DOHH2 (cell line): ENCODE measurements around the gene ODAD2.

Source experiments
- H3F3A ChIP-seq: fragments of 200-600 bp; sonication (generic), shearing (Covaris generic); 2 replicates; pipeline ENCODE4 v1.6.0; 2016; ENCODE audit warnings: antibody characterized with exemption, mild to moderate bottlenecking; ENCODE audit not compliant: control insufficient read depth, insufficient read depth
- H3K27ac ChIP-seq: fragments of 200-600 bp; sonication (generic); 2 replicates; pipeline ENCODE4 v1.5.1; 2014; ENCODE audit warnings: low read depth, mild to moderate bottlenecking, low read length, moderate library complexity
- H3K27me3 ChIP-seq: fragments of 200-600 bp; sonication (generic); 2 replicates; pipeline ENCODE4 v1.6.1; 2014; ENCODE audit warnings: mild to moderate bottlenecking, low read length, mixed read lengths; ENCODE audit not compliant: control insufficient read depth
- H3K36me3 ChIP-seq: fragments of 200-600 bp; sonication (generic); 2 replicates; pipeline ENCODE4 v1.6.1; 2014; ENCODE audit warnings: mild to moderate bottlenecking, low read length, moderate library complexity, mixed read lengths; ENCODE audit not compliant: control insufficient read depth
- H3K4me1 ChIP-seq: fragments of 200-600 bp; sonication (generic); 2 replicates; pipeline ENCODE4 v1.6.1; 2014; ENCODE audit warnings: mild to moderate bottlenecking, low read length, mixed read lengths; ENCODE audit not compliant: control insufficient read depth
- H3K4me2 ChIP-seq: fragments of 200-600 bp; sonication (generic); 2 replicates; pipeline ENCODE4 v1.6.0; 2014; ENCODE audit warnings: mild to moderate bottlenecking, low read length, moderate library complexity
- H3K4me3 ChIP-seq: fragments of 200-600 bp; sonication (generic); 2 replicates; pipeline ENCODE4 v1.5.1; 2014; ENCODE audit warnings: mild to moderate bottlenecking, low read length, mixed read lengths
- H3K79me2 ChIP-seq: fragments of 200-600 bp; sonication (generic); 2 replicates; pipeline ENCODE4 v1.6.1; 2014; ENCODE audit warnings: mild to moderate bottlenecking, low read length, mixed read lengths; ENCODE audit not compliant: control insufficient read depth
- H3K9me2 ChIP-seq: fragments of 200-600 bp; sonication (generic); replicated peaks from 2 replicates; pipeline ENCODE4 v1.6.1; 2014; ENCODE audit warnings: mild to moderate bottlenecking, low read length, mixed read lengths; ENCODE audit not compliant: control insufficient read depth
- H3K9me3 ChIP-seq: fragments of 200-600 bp; sonication (generic); 2 replicates; pipeline ENCODE4 v1.6.1; 2014; ENCODE audit warnings: antibody characterized with exemption, low read length, mixed read lengths; ENCODE audit not compliant: control insufficient read depth, insufficient read depth
- H4K20me1 ChIP-seq: fragments of 200-600 bp; sonication (generic); 2 replicates; pipeline ENCODE4 v1.6.0; 2014; ENCODE audit warnings: low read depth, mild to moderate bottlenecking, antibody characterized with exemption, low read length, moderate library complexity; ENCODE audit not compliant: control insufficient read depth, insufficient read depth
- EZH2phosphoT487 ChIP-seq: fragments of 200-600 bp; sonication (generic); IDR thresholded peaks from 2 replicates; pipeline ENCODE4 v1.6.1; 2017; ENCODE audit warnings: borderline replicate concordance, mild to moderate bottlenecking, antibody characterized with exemption, low read length, moderate library complexity, mixed read lengths
- TF ChIP-seq, protein P1 (sequence below): fragments of 200-600 bp; sonication (generic); IDR thresholded peaks from one replicate; pipeline ENCODE4 v1.5.1; 2014; ENCODE audit warnings: antibody characterized with exemption, mild to moderate bottlenecking, low read depth, low read length; ENCODE audit not compliant: poor library complexity, severe bottlenecking

ODAD2 gene

GRCh38 chr10:27861781-27862180 is 137.1 kb downstream of the ODAD2 start:
- H3F3A ChIP-seq = no peaks in the 10 kb centered on the region
- no peak overlapping the region for H3K4me2 ChIP-seq
- no peak overlapping the region for H3K27ac ChIP-seq
- H3K79me2 ChIP-seq = no peaks in the 10 kb centered on the region
- no peaks in the 10 kb centered on the region for H3K36me3 ChIP-seq
- H3K9me3 ChIP-seq = no peaks in the 10 kb centered on the region
- H4K20me1 ChIP-seq = no peaks in the 10 kb centered on the region
- H3K4me1 ChIP-seq = no peaks in the 10 kb centered on the region
- TF ChIP-seq, protein P1, sequence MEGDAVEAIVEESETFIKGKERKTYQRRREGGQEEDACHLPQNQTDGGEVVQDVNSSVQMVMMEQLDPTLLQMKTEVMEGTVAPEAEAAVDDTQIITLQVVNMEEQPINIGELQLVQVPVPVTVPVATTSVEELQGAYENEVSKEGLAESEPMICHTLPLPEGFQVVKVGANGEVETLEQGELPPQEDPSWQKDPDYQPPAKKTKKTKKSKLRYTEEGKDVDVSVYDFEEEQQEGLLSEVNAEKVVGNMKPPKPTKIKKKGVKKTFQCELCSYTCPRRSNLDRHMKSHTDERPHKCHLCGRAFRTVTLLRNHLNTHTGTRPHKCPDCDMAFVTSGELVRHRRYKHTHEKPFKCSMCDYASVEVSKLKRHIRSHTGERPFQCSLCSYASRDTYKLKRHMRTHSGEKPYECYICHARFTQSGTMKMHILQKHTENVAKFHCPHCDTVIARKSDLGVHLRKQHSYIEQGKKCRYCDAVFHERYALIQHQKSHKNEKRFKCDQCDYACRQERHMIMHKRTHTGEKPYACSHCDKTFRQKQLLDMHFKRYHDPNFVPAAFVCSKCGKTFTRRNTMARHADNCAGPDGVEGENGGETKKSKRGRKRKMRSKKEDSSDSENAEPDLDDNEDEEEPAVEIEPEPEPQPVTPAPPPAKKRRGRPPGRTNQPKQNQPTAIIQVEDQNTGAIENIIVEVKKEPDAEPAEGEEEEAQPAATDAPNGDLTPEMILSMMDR = no peak
- no peak for TF ChIP-seq EZH2phosphoT487
- no peaks in the 10 kb centered on the region for H3K9me2 ChIP-seq
- no peak overlapping the region for H3K4me3 ChIP-seq
- H3K27me3 ChIP-seq = no peaks in the 10 kb centered on the region

DNA sequence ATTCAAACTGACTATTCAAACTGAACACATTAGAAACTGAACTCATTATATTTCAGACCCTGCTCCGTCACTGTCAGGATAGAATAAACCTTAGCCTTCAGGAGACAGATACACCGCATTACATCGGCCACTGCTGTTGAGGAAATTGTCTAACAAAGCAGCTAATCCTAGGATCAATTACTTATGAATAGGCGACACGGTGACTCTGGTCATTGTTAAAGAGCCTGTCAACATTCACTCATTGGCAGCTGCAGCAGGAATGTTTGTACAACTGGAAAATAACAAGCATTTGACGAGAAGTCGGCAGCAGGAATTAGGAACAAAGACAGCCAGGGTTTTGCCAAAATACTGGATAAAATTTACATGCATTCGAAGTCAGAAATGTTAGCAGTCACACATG is 141.3 kb downstream of the ODAD2 start:
- Histone ChIP-seq H3F3A (no peaks in the 10 kb centered on the region), H3K27ac (no peak overlapping the region), H3K4me3 (no peak overlapping the region), H3K9me3 (no peaks in the 10 kb centered on the region), H3K36me3 (no peaks in the 10 kb centered on the region), H3K27me3 (no peaks in the 10 kb centered on the region), H4K20me1 (no peaks in the 10 kb centered on the region), H3K4me2 (no peak overlapping the region), H3K79me2 (no peaks in the 10 kb centered on the region), H3K9me2 (no peaks in the 10 kb centered on the region), H3K4me1 (no peaks in the 10 kb centered on the region)
- TF ChIP-seq, protein P1 = no peak
- no peak for TF ChIP-seq EZH2phosphoT487

- H3K4me1 ChIP-seq = no peaks in the 10 kb centered on the region
- H3K4me2 ChIP-seq = no peak overlapping the region
- no peaks in the 10 kb centered on the region for H3K9me3 ChIP-seq
- no peak overlapping the region for H3K27ac ChIP-seq
- H3K9me2 ChIP-seq = no peaks in the 10 kb centered on the region
- no peaks in the 10 kb centered on the region for H3K36me3 ChIP-seq
- no peaks in the 10 kb centered on the region for H3K27me3 ChIP-seq
- no peak overlapping the region for H3K4me3 ChIP-seq
- TF ChIP-seq, protein P1 = no peak
- TF ChIP-seq EZH2phosphoT487 = no peak
- no peaks in the 10 kb centered on the region for H3K79me2 ChIP-seq
- no peaks in the 10 kb centered on the region for H4K20me1 ChIP-seq
- H3F3A ChIP-seq = no peaks in the 10 kb centered on the region
Observed at GRCh38 chr10:27844223-27844622, 154.7 kb downstream of the ODAD2 start.

DNA sequence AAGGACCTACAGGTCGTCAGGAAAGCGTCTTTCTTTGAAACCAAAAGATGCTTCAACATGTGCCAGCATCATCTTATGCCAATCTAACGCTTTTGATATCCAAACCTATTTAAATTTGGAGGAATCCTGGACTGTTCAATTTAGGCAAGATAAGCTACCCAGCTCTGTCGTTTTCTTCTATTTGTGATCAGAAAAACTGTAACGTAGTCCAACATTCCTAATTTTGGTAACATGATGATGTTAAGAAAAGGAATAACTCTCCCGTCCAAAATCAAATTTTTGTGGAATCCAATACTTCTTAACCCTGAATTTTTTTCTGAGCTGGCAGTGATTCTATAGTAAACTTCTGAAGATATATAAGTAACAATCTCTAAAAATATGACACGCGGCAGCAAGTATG is 160.0 kb downstream of the ODAD2 start:
- Histone ChIP-seq H3K27ac (no peak overlapping the region), H3F3A (no peaks in the 10 kb centered on the region), H3K36me3 (no peaks in the 10 kb centered on the region), H3K9me3 (no peaks in the 10 kb centered on the region), H3K4me1 (no peaks in the 10 kb centered on the region), H3K79me2 (no peaks in the 10 kb centered on the region), H4K20me1 (no peaks in the 10 kb centered on the region), H3K9me2 (no peaks in the 10 kb centered on the region), H3K27me3 (no peaks in the 10 kb centered on the region), H3K4me2 (no peak overlapping the region), H3K4me3 (no peak overlapping the region)
- TF ChIP-seq, protein P1 = no peak
- TF ChIP-seq EZH2phosphoT487 = no peak
